WTC11 (cell line): ENCODE measurements around the gene CAMSAP1. TPM values are rescaled to one million over a fixed set of nuclear protein-coding genes. Genes with fewer than 3 reads are reported as not detected.

Source experiments
- ATAC-seq: fragments of 200-7000 bp; cut with Tn5 transposase; 2 replicates; pipeline ENCODE4 v1.10.0; 2021; ENCODE audit warnings: mild to moderate bottlenecking, moderate library complexity
- CTCF ChIA-PET: fragments of 300-600 bp; sonication (Branson Sonifier 250); formaldehyde crosslinking; loops from one replicate; lab custom pipeline; 2021; ENCODE audit warnings: antibody characterized with exemption; lab: Charles Lee
- POLR2A ChIA-PET: fragments of 350-600 bp; sonication (Branson Sonifier 250); formaldehyde crosslinking; loops from one replicate; lab custom pipeline; 2021; ENCODE audit warnings: antibody characterized with exemption; lab: Charles Lee
- DNase-seq: peaks from one replicate; pipeline ENCODE4 v3.0.0; 2021; ENCODE audit warnings: low spot score
- H3K27ac Mint-ChIP-seq: 2 replicates; pipeline ENCODE4 v1.8.0; 2021; ENCODE audit warnings: mixed read lengths
- H3K27me3 Mint-ChIP-seq: 2 replicates; pipeline ENCODE4 v1.8.0; 2021; ENCODE audit warnings: low read depth, mild to moderate bottlenecking, moderate library complexity, mixed read lengths
- H3K36me3 Mint-ChIP-seq: 2 replicates; pipeline ENCODE4 v1.8.0; 2021; ENCODE audit warnings: mixed read lengths
- H3K4me1 Mint-ChIP-seq: 2 replicates; pipeline ENCODE4 v1.8.0; 2022; ENCODE audit warnings: mixed read lengths
- H3K4me3 Mint-ChIP-seq: 2 replicates; pipeline ENCODE4 v1.8.0; 2021; ENCODE audit warnings: mild to moderate bottlenecking, moderate library complexity, mixed read lengths
- H3K9me3 Mint-ChIP-seq: 2 replicates; pipeline ENCODE4 v1.8.0; 2021; ENCODE audit warnings: mixed read lengths
- AFF4 ChIP-seq: sonication (generic); formaldehyde crosslinking; IDR thresholded peaks from 2 replicates; pipeline ENCODE4 v1.8.1; 2023; ENCODE audit warnings: mild to moderate bottlenecking, missing genetic modification reagents, borderline replicate concordance
- AR ChIP-seq: fragments of 250-450 bp; sonication (Bioruptor Pico); IDR thresholded peaks from 2 replicates; pipeline ENCODE4 v1.9.0; 2021; ENCODE audit warnings: mild to moderate bottlenecking
- CBFB ChIP-seq: sonication (generic); formaldehyde crosslinking; IDR thresholded peaks from 2 replicates; pipeline ENCODE4 v1.8.1; 2022; ENCODE audit warnings: mild to moderate bottlenecking, low read depth, missing genetic modification reagents
- CREB1 ChIP-seq: sonication (generic); formaldehyde crosslinking; IDR thresholded peaks from 2 replicates; pipeline ENCODE4 v1.8.0; 2023; ENCODE audit warnings: mild to moderate bottlenecking, missing genetic modification reagents
- CREM ChIP-seq: sonication (generic); formaldehyde crosslinking; IDR thresholded peaks from 2 replicates; pipeline ENCODE4 v1.8.1; 2022; ENCODE audit warnings: mild to moderate bottlenecking, missing genetic modification reagents, moderate library complexity
- CTCF ChIP-seq: fragments of 200-600 bp; IDR thresholded peaks from 2 replicates; pipeline ENCODE4 v1.8.0; 2022; ENCODE audit warnings: antibody characterized with exemption
- E2F1 ChIP-seq: sonication (generic); formaldehyde crosslinking; IDR thresholded peaks from 2 replicates; pipeline ENCODE4 v1.8.0; 2022; ENCODE audit warnings: mild to moderate bottlenecking, missing genetic modification reagents
- E2F4 ChIP-seq: sonication (generic); formaldehyde crosslinking; IDR thresholded peaks from 2 replicates; pipeline ENCODE4 v1.8.1; 2022; ENCODE audit warnings: low read depth, mild to moderate bottlenecking, moderate library complexity, missing genetic modification reagents, borderline replicate concordance
- EMX1 ChIP-seq: fragments of 250-450 bp; sonication (Bioruptor Pico); IDR thresholded peaks from 2 replicates; pipeline ENCODE4 v1.8.0; 2021; ENCODE audit warnings: mild to moderate bottlenecking
- ERG ChIP-seq: fragments of 250-450 bp; sonication (Bioruptor Pico); IDR thresholded peaks from 2 replicates; pipeline ENCODE4 v1.8.0; 2021; ENCODE audit warnings: mild to moderate bottlenecking
- FOXK1 ChIP-seq: sonication (generic); formaldehyde crosslinking; IDR thresholded peaks from 2 replicates; pipeline ENCODE4 v1.8.0; 2022; ENCODE audit warnings: mild to moderate bottlenecking, moderate library complexity, missing genetic modification reagents
- GTF2I ChIP-seq: fragments of 250-450 bp; sonication (Bioruptor Pico); conservative IDR thresholded peaks from 2 replicates; pipeline ENCODE4 v1.4.0; 2021; ENCODE audit warnings: mild to moderate bottlenecking
- JUN ChIP-seq: sonication (generic); formaldehyde crosslinking; IDR thresholded peaks from 2 replicates; pipeline ENCODE4 v1.8.0; 2023; ENCODE audit warnings: mild to moderate bottlenecking, missing genetic modification reagents
- NR3C1 ChIP-seq: sonication (generic); formaldehyde crosslinking; conservative IDR thresholded peaks from 2 replicates; pipeline ENCODE4 v1.8.1; 2023; ENCODE audit warnings: low read depth, mild to moderate bottlenecking, missing genetic modification reagents
- RELA ChIP-seq: sonication (generic); formaldehyde crosslinking; IDR thresholded peaks from 2 replicates; pipeline ENCODE4 v1.8.1; 2022; ENCODE audit warnings: missing genetic modification reagents, mild to moderate bottlenecking, borderline replicate concordance
- TEAD1 ChIP-seq: sonication (generic); formaldehyde crosslinking; IDR thresholded peaks from 2 replicates; pipeline ENCODE4 v1.8.0; 2022; ENCODE audit warnings: mild to moderate bottlenecking, missing genetic modification reagents
- ZNF121 ChIP-seq: sonication (generic); formaldehyde crosslinking; IDR thresholded peaks from 2 replicates; pipeline ENCODE4 v1.8.0; 2023; ENCODE audit warnings: missing genetic modification reagents
- ZNF425 ChIP-seq: fragments of 250-450 bp; sonication (Bioruptor Pico); conservative IDR thresholded peaks from 2 replicates; pipeline ENCODE4 v1.9.0; 2021; ENCODE audit warnings: mild to moderate bottlenecking
- ZSCAN18 ChIP-seq: fragments of 250-450 bp; sonication (Bioruptor Pico); IDR thresholded peaks from 2 replicates; pipeline ENCODE4 v2.1.2; 2022; ENCODE audit warnings: mild to moderate bottlenecking, moderate library complexity
- total RNA-seq: library from RNA; stranded (reverse); gene quantifications from 3 replicates; pipeline ENCODE4 v1.2.3, GENCODE V29; 2021

Gene CAMSAP1
- total RNA-seq, 1 experiment from 2014 or later: 40.5 TPM

GRCh38 chr9:135821116-135821515 lies 86.2 kb downstream of the CAMSAP1 start (continued):
- TF ChIP-seq AFF4 (CRISPR knock-in tag) (no peak), JUN (CRISPR knock-in tag) (no peak), CBFB (CRISPR knock-in tag) (no peak), GTF2I (no peak), E2F1 (CRISPR knock-in tag) (no peak), RELA (CRISPR knock-in tag) (no peak), ZNF425 (CRISPR knock-in tag) (no peak), ZSCAN18 (no peak), ZNF121 (CRISPR knock-in tag) (no peak)

GRCh38 chr9:135820661-135821060 lies 86.7 kb downstream of the CAMSAP1 start:
- H3K27me3 Mint-ChIP-seq: no peaks in the 10 kb centered on the region
- ATAC-seq (no peak), DNase-seq (no peak)
- H3K9me3 Mint-ChIP-seq: no peaks in the 10 kb centered on the region
- H3K27ac Mint-ChIP-seq: no peak overlapping the region
- H3K36me3 Mint-ChIP-seq: peaks cover 77% of the 10 kb centered on the region
- H3K4me3 Mint-ChIP-seq: no peak overlapping the region
- POLR2A ChIA-PET: no interaction called here
- CTCF ChIA-PET: interaction anchor here (1.7 kb wide), 1 partner anchor 23 kb away, joined by 4 read pairs; no protein-coding TSS in a partner anchor
- H3K4me1 Mint-ChIP-seq: peaks cover 4% of the 10 kb centered on the region; the same call in 1 of the 2 replicates
- TF ChIP-seq FOXK1 (CRISPR knock-in tag): no peak
- TF ChIP-seq JUN (CRISPR knock-in tag): no peak
- TF ChIP-seq TEAD1 (CRISPR knock-in tag): no peak
- no peak for TF ChIP-seq EMX1 (CRISPR knock-in tag)
- TF ChIP-seq E2F4 (CRISPR knock-in tag): no peak
- no peak for TF ChIP-seq CTCF
- TF ChIP-seq NR3C1 (CRISPR knock-in tag): no peak
- TF ChIP-seq ERG (CRISPR knock-in tag): no peak
- TF ChIP-seq E2F1 (CRISPR knock-in tag): no peak
- TF ChIP-seq CREB1 (CRISPR knock-in tag): no peak
- no peak for TF ChIP-seq AR (CRISPR knock-in tag)
- TF ChIP-seq CREM (CRISPR knock-in tag): no peak
